ENCODE measurements around the gene HTR1D.

Gene HTR1D

GRCh38 chr1:23167353-23168078 is 49.8 kb downstream of the HTR1D start:
- Mint-ChIP-seq H3K4me1 (ENCODE audit: low read depth) (peaks cover 44% of the 10 kb centered on the region), H3K4me3 (peak overlapping the region; percentile 100), H3K27me3 (peaks cover 3% of the 10 kb centered on the region), H3K27ac (peak overlapping the region; percentile 99), H3K9me3 (no peaks in the 10 kb centered on the region), H3K36me3 (ENCODE audit: low read depth) (peaks cover 9% of the 10 kb centered on the region)
- intact Hi-C loops (cut with micrococcal nuclease) = loop anchor here (2.0 to 5.0 kb wide), 2 partner anchors 53 to 115 kb away; no protein-coding TSS in a partner anchor

- H3K36me3 Mint-ChIP-seq (ENCODE audit: low read depth) = peaks cover 9% of the 10 kb centered on the region
- intact Hi-C loops (cut with micrococcal nuclease) = loop anchor here (5.0 kb wide), 1 partner anchor 115 kb away; no protein-coding TSS in a partner anchor
Measured at GRCh38 chr1:23166854-23167253, 50.4 kb downstream of the HTR1D start.

GRCh38 chr1:23163395-23163794 is 53.9 kb downstream of the HTR1D start:
- intact Hi-C loops (cut with micrococcal nuclease) = no loop called here
- H3K27ac Mint-ChIP-seq = no peak overlapping the region
- H3K4me3 Mint-ChIP-seq = peak overlapping the region; percentile 26
- H3K27me3 Mint-ChIP-seq = peaks cover 3% of the 10 kb centered on the region
- H3K4me1 Mint-ChIP-seq (ENCODE audit: low read depth) = peaks cover 38% of the 10 kb centered on the region
- H3K36me3 Mint-ChIP-seq (ENCODE audit: low read depth) = peaks cover 4% of the 10 kb centered on the region
- no peaks in the 10 kb centered on the region for H3K9me3 Mint-ChIP-seq

More at GRCh38 chr1:23166854-23167253, 50.4 kb downstream of the HTR1D start:
- Mint-ChIP-seq H3K4me1 (ENCODE audit: low read depth) (peaks cover 44% of the 10 kb centered on the region), H3K27ac (peak overlapping the region; percentile 99), H3K4me3 (peak overlapping the region; percentile 84), H3K9me3 (no peaks in the 10 kb centered on the region), H3K27me3 (peaks cover 3% of the 10 kb centered on the region)

GRCh38 chr1:23159963-23160877 is 57.1 kb downstream of the HTR1D start:
- H3K36me3 Mint-ChIP-seq (ENCODE audit: low read depth) = no peaks in the 10 kb centered on the region
- H3K9me3 Mint-ChIP-seq = no peaks in the 10 kb centered on the region
- H3K27ac Mint-ChIP-seq = no peak overlapping the region
- no peaks in the 10 kb centered on the region for H3K27me3 Mint-ChIP-seq
- intact Hi-C loops (cut with micrococcal nuclease) = no loop called here
- H3K4me3 Mint-ChIP-seq = no peak overlapping the region
- H3K4me1 Mint-ChIP-seq (ENCODE audit: low read depth) = peaks cover 31% of the 10 kb centered on the region

GRCh38 chr1:23156940-23157339 is 60.4 kb downstream of the HTR1D start:
- H3K36me3 Mint-ChIP-seq (ENCODE audit: low read depth) = no peaks in the 10 kb centered on the region
- H3K9me3 Mint-ChIP-seq = no peaks in the 10 kb centered on the region
- intact Hi-C loops (cut with micrococcal nuclease) = no loop called here
- no peak overlapping the region for H3K27ac Mint-ChIP-seq
- H3K27me3 Mint-ChIP-seq = no peaks in the 10 kb centered on the region
- peaks cover 23% of the 10 kb centered on the region for H3K4me1 Mint-ChIP-seq (ENCODE audit: low read depth)
- H3K4me3 Mint-ChIP-seq = no peak overlapping the region

GRCh38 chr1:23152966-23153684 is 64.2 kb downstream of the HTR1D start:
- no peak overlapping the region for H3K4me3 Mint-ChIP-seq
- H3K27me3 Mint-ChIP-seq = no peaks in the 10 kb centered on the region
- H3K36me3 Mint-ChIP-seq (ENCODE audit: low read depth) = peaks cover 3% of the 10 kb centered on the region
- H3K9me3 Mint-ChIP-seq = no peaks in the 10 kb centered on the region
- no peak overlapping the region for H3K27ac Mint-ChIP-seq
- peaks cover 33% of the 10 kb centered on the region for H3K4me1 Mint-ChIP-seq (ENCODE audit: low read depth)
- intact Hi-C loops (cut with micrococcal nuclease) = no loop called here

GRCh38 chr1:23150742-23151141 is 66.6 kb downstream of the HTR1D start:
- Mint-ChIP-seq H3K9me3 (no peaks in the 10 kb centered on the region), H3K4me1 (ENCODE audit: low read depth) (peaks cover 36% of the 10 kb centered on the region), H3K27me3 (no peaks in the 10 kb centered on the region), H3K27ac (no peak overlapping the region), H3K36me3 (ENCODE audit: low read depth) (peaks cover 8% of the 10 kb centered on the region), H3K4me3 (no peak overlapping the region)
- intact Hi-C loops (cut with micrococcal nuclease) = no loop called here

- no peaks in the 10 kb centered on the region for H3K9me3 Mint-ChIP-seq
- peaks cover 36% of the 10 kb centered on the region for H3K4me1 Mint-ChIP-seq (ENCODE audit: low read depth)
- peaks cover 8% of the 10 kb centered on the region for H3K36me3 Mint-ChIP-seq (ENCODE audit: low read depth)
- H3K27ac Mint-ChIP-seq = no peak overlapping the region
- intact Hi-C loops (cut with micrococcal nuclease) = no loop called here
- no peak overlapping the region for H3K4me3 Mint-ChIP-seq
- no peaks in the 10 kb centered on the region for H3K27me3 Mint-ChIP-seq
Measured at GRCh38 chr1:23150125-23150524, 67.2 kb downstream of the HTR1D start.

- peaks cover 43% of the 10 kb centered on the region for H3K4me1 Mint-ChIP-seq (ENCODE audit: low read depth)
- H3K27ac Mint-ChIP-seq = no peak overlapping the region
- H3K4me3 Mint-ChIP-seq = no peak overlapping the region
Measured at GRCh38 chr1:23149114-23149513, 68.2 kb downstream of the HTR1D start.

GRCh38 chr1:23148084-23148483 is 69.2 kb downstream of the HTR1D start:
- Mint-ChIP-seq H3K27ac (no peak overlapping the region), H3K4me1 (ENCODE audit: low read depth) (peaks cover 36% of the 10 kb centered on the region), H3K9me3 (no peaks in the 10 kb centered on the region), H3K36me3 (ENCODE audit: low read depth) (peaks cover 14% of the 10 kb centered on the region), H3K27me3 (no peaks in the 10 kb centered on the region), H3K4me3 (no peak overlapping the region)
- intact Hi-C loops (cut with micrococcal nuclease) = no loop called here

More at GRCh38 chr1:23149114-23149513, 68.2 kb downstream of the HTR1D start:
- intact Hi-C loops (cut with micrococcal nuclease) = no loop called here
- Mint-ChIP-seq H3K36me3 (ENCODE audit: low read depth) (peaks cover 14% of the 10 kb centered on the region), H3K27me3 (no peaks in the 10 kb centered on the region), H3K9me3 (no peaks in the 10 kb centered on the region)
